ENCODE measurements around the gene PLEKHJ1.

DNA sequence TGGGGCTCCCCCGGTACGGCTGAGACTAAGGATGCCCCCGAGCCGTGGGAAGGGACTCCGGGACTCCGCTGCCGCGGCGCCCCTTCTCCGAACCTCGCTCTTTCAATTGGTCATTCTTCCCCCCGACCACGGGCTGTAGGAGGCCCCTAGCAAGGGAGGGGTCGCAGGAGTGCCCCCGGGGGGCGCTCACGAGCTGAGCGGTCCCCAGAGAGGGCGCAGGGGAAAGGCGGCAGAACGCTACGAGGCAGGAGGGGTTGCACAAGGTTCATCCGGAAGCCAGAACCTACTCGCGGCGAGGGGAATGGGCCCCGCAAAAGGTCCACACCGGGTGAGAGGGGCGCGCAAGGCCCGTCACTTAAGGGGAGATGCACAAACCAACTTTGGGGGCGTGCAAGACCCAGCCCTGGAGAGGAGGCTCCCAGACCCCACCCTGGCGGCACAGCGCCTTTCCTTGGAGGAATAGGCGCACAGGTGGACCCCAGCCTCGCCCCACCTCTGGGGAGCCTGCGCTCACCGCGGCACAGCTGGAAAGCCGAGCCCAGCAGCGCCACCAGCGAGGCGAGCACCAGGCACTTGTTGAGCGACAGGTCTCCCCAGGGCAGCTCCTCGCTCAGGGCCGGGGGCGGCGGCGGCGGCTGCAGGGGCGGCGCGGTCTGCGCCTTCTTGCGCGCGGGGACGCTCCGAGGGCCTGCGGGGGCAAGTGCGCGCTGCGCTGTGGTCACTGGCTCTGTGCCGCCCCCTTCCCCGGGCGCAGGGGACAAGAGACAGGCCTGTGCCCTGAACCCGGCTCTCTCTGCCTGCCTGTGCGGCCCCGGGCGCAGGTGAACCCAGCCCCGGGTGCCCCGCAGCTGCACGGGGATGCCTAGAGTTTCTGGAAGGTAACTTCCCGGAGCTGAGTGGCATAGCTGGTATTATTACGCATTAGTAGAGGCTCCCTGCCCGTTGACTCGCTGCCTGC lies 17.3 kb upstream of the PLEKHJ1 start:
- TF ChIP-seq, protein P1, sequence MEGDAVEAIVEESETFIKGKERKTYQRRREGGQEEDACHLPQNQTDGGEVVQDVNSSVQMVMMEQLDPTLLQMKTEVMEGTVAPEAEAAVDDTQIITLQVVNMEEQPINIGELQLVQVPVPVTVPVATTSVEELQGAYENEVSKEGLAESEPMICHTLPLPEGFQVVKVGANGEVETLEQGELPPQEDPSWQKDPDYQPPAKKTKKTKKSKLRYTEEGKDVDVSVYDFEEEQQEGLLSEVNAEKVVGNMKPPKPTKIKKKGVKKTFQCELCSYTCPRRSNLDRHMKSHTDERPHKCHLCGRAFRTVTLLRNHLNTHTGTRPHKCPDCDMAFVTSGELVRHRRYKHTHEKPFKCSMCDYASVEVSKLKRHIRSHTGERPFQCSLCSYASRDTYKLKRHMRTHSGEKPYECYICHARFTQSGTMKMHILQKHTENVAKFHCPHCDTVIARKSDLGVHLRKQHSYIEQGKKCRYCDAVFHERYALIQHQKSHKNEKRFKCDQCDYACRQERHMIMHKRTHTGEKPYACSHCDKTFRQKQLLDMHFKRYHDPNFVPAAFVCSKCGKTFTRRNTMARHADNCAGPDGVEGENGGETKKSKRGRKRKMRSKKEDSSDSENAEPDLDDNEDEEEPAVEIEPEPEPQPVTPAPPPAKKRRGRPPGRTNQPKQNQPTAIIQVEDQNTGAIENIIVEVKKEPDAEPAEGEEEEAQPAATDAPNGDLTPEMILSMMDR (IDR thresholded peaks at IDR 0.05): no peak
- TF ChIP-seq, protein P2, sequence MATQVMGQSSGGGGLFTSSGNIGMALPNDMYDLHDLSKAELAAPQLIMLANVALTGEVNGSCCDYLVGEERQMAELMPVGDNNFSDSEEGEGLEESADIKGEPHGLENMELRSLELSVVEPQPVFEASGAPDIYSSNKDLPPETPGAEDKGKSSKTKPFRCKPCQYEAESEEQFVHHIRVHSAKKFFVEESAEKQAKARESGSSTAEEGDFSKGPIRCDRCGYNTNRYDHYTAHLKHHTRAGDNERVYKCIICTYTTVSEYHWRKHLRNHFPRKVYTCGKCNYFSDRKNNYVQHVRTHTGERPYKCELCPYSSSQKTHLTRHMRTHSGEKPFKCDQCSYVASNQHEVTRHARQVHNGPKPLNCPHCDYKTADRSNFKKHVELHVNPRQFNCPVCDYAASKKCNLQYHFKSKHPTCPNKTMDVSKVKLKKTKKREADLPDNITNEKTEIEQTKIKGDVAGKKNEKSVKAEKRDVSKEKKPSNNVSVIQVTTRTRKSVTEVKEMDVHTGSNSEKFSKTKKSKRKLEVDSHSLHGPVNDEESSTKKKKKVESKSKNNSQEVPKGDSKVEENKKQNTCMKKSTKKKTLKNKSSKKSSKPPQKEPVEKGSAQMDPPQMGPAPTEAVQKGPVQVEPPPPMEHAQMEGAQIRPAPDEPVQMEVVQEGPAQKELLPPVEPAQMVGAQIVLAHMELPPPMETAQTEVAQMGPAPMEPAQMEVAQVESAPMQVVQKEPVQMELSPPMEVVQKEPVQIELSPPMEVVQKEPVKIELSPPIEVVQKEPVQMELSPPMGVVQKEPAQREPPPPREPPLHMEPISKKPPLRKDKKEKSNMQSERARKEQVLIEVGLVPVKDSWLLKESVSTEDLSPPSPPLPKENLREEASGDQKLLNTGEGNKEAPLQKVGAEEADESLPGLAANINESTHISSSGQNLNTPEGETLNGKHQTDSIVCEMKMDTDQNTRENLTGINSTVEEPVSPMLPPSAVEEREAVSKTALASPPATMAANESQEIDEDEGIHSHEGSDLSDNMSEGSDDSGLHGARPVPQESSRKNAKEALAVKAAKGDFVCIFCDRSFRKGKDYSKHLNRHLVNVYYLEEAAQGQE (IDR thresholded peaks at IDR 0.05): no peak
- TF ChIP-seq, protein P3, sequence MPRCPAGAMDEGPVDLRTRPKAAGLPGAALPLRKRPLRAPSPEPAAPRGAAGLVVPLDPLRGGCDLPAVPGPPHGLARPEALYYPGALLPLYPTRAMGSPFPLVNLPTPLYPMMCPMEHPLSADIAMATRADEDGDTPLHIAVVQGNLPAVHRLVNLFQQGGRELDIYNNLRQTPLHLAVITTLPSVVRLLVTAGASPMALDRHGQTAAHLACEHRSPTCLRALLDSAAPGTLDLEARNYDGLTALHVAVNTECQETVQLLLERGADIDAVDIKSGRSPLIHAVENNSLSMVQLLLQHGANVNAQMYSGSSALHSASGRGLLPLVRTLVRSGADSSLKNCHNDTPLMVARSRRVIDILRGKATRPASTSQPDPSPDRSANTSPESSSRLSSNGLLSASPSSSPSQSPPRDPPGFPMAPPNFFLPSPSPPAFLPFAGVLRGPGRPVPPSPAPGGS (IDR thresholded peaks at IDR 0.05): no peak
- no peak for TF ChIP-seq MYC (IDR thresholded peaks at IDR 0.05; ENCODE audit: borderline replicate concordance, low read length)
- no peak for TF ChIP-seq EP300 (IDR thresholded peaks at IDR 0.05)
- no peak for TF ChIP-seq RAD21 (conservative IDR thresholded peaks at IDR 0.05 in 1 of 2, IDR thresholded peaks at IDR 0.05 in 1 of 2)
- no peak for TF ChIP-seq FOSL2 (IDR thresholded peaks at IDR 0.05)
- no peak for TF ChIP-seq FOSL2 (CRISPR knock-in tag; IDR thresholded peaks at IDR 0.05)
- no peak for TF ChIP-seq POLR2A (IDR thresholded peaks at IDR 0.05; ENCODE audit: low read length)

Measured in A549 (cell line).